A549 (cell line): ENCODE measurements around the gene GRK6. TPM values are rescaled to one million over a fixed set of nuclear protein-coding genes. Genes with fewer than 3 reads are reported as not detected.

Source experiments
- ATAC-seq, 2 experiments: fragments of 200-7000 bp in 1 of 2; fragments of >200 bp in 1 of 2; cut with Nextera tagmentation in 1 of 2; cut with Tn5 transposase in 1 of 2; 3 replicates each; pipeline versions ENCODE4 v1.8.0 to v1.9.1; 2018 to 2020; ENCODE audit warnings: mild to moderate bottlenecking in 1 of 2, moderate library complexity in 1 of 2
- CTCF ChIA-PET: fragments of 300-600 bp; sonication (Branson Sonifier 250); formaldehyde crosslinking; extraction: SDS; loops from one replicate; lab custom pipeline; 2021; ENCODE audit warnings: antibody characterized with exemption, inconsistent platforms; lab: Yijun Ruan, JAX
- POLR2A ChIA-PET: fragments of 350-600 bp; formaldehyde crosslinking; extraction: SDS; loops from one replicate; lab custom pipeline; 2021; ENCODE audit warnings: antibody characterized with exemption, inconsistent platforms; lab: Yijun Ruan, JAX
- DNase-seq, 2 experiments: peaks; one replicate each; pipeline versions ENCODE4 v3.0.0 to v3.0.0-alpha.2; 2011 to 2016; ENCODE audit warnings: low read depth in 1 of 2, low spot score in 1 of 2
- FAIRE-seq: peaks from 2 replicates; lab custom pipeline; 2011; peaks lifted over from hg19 to GRCh38; lab: Jason Lieb, UNC
- H3K27ac ChIP-seq, 2 experiments: fragments of >200 bp; sonication (Bioruptor Twin); formaldehyde crosslinking; 3 replicates each; pipeline ENCODE4 v1.5.1; 2016 to 2017
- H3K4me1 ChIP-seq: fragments of >200 bp; sonication (Bioruptor Twin); formaldehyde crosslinking; 3 replicates; pipeline ENCODE4 v1.6.1; 2016
- H3K4me2 ChIP-seq: fragments of >200 bp; sonication (Bioruptor Twin); formaldehyde crosslinking; 3 replicates; pipeline ENCODE4 v1.6.1; 2016
- H3K4me3 ChIP-seq: fragments of >200 bp; sonication (Bioruptor Twin); formaldehyde crosslinking; 3 replicates; pipeline ENCODE4 v1.5.1; 2016
- H3K9me3 ChIP-seq: fragments of >200 bp; sonication (Bioruptor Twin); formaldehyde crosslinking; 3 replicates; pipeline ENCODE4 v1.6.1; 2016
- E2F6 ChIP-seq: IDR thresholded peaks from 2 replicates; pipeline ENCODE4 v1.6.1; 2012; ENCODE audit warnings: low read depth, borderline replicate concordance
- WGBS: methylation state at CpG from one replicate; pipeline ENCODE4 v1.1.6; 2017; ENCODE audit errors: missing lambda C conversion rate; 5-methylcytosine and 5-hydroxymethylcytosine counted together
- polyA plus RNA-seq, 4 experiments: library from polyadenylated mRNA; depleted of rRNA in 3 of 4; stranded (reverse); fragments of >200 nt; fragmentation: RNase III in 1 of 4; extraction: RNeasy Plus Mini Kit Qiagen cat#74134 plus additional on column Dnase treatment in 1 of 4; gene quantifications; 2 replicates in 3 of 4; 3 replicates in 1 of 4; pipeline ENCODE4 v1.2.3, GENCODE V29; 2011 to 2017

The GRK6 gene
- polyA plus RNA-seq, 2 of the 4 experiments (the other 2 are of a cell fraction), result 20.1 to 28.8 TPM

- FAIRE-seq (no peak), ATAC-seq (no peak), DNase-seq (no peak)
- Histone ChIP-seq H3K4me2 (peak overlapping the region; percentile 9; the same call in 2 of the 3 replicates), H3K27ac (peak overlapping the region in 1 of 2 experiments; percentile 95; a peak in 3 of 6 replicates), H3K9me3 (no peaks in the 10 kb centered on the region), H3K4me3 (no peak overlapping the region), H3K4me1 (peaks cover 56% of the 10 kb centered on the region)
- CTCF ChIA-PET, result interaction anchor here (0.6 to 18.1 kb wide), 17 partner anchors 10 to 734 kb away, joined by 3 to 354 read pairs (median 3); partner anchors contain the start of genes DBN1, DDX41, DOK3 and PDLIM7
- POLR2A ChIA-PET, result no interaction called here
- no peak for TF ChIP-seq E2F6
- WGBS, result 91% methylated on average over 38 of the region's 54 CpGs
These were observed 65.7 kb downstream of the GRK6 start for GRCh38 chr5:177491983-177492746.

Other genes starting within 250 kb of the GRK6 start
- 31.2 and 31.3 TPM in 2 replicates for gene RAB24, start 123.0 kb upstream of the GRK6 start, polyA plus RNA-seq (2011; rRNA removed)
- 30.0 to 34.5 TPM (median 33.7 TPM) in 3 replicates for gene RAB24, start 123.0 kb upstream of the GRK6 start, polyA plus RNA-seq (2017; fragmentation: RNase III; extraction: RNeasy Plus Mini Kit Qiagen cat#74134 plus additional on column Dnase treatment)
- 218 and 227 TPM in 2 replicates for gene PRELID1, start 122.9 kb upstream of the GRK6 start, polyA plus RNA-seq (2011; rRNA removed)
- gene PRELID1, start 122.9 kb upstream of the GRK6 start, polyA plus RNA-seq (2017; fragmentation: RNase III; extraction: RNeasy Plus Mini Kit Qiagen cat#74134 plus additional on column Dnase treatment), result 234 to 268 TPM (median 250 TPM) in 3 replicates
- 4.1 and 5.3 TPM in 2 replicates for gene MXD3, start 114.8 kb upstream of the GRK6 start, polyA plus RNA-seq (2011; rRNA removed)
- 12.4 to 16.9 TPM (median 15.2 TPM) in 3 replicates for gene MXD3, start 114.8 kb upstream of the GRK6 start, polyA plus RNA-seq (2017; fragmentation: RNase III; extraction: RNeasy Plus Mini Kit Qiagen cat#74134 plus additional on column Dnase treatment)
- gene LMAN2, start 75.0 kb upstream of the GRK6 start, polyA plus RNA-seq (2011; rRNA removed), result 123 and 172 TPM in 2 replicates
- 207 to 222 TPM (median 210 TPM) in 3 replicates for gene LMAN2, start 75.0 kb upstream of the GRK6 start, polyA plus RNA-seq (2017; fragmentation: RNase III; extraction: RNeasy Plus Mini Kit Qiagen cat#74134 plus additional on column Dnase treatment)
- 3.9 and 5.8 TPM in 2 replicates for gene RGS14, start 68.8 kb upstream of the GRK6 start, polyA plus RNA-seq (2011; rRNA removed)
- gene RGS14, start 68.8 kb upstream of the GRK6 start, polyA plus RNA-seq (2017; fragmentation: RNase III; extraction: RNeasy Plus Mini Kit Qiagen cat#74134 plus additional on column Dnase treatment), result 5.2 to 8.4 TPM (median 6.4 TPM) in 3 replicates
- gene SLC34A1, start 42.2 kb upstream of the GRK6 start, polyA plus RNA-seq (2011; rRNA removed), result not detected in 2 replicates
- gene SLC34A1, start 42.2 kb upstream of the GRK6 start, polyA plus RNA-seq (2017; fragmentation: RNase III; extraction: RNeasy Plus Mini Kit Qiagen cat#74134 plus additional on column Dnase treatment), result 0.03 TPM in 2 of 3 replicates, not detected in the other
- not detected in 2 replicates for gene PFN3, start 26.0 kb upstream of the GRK6 start, polyA plus RNA-seq (2011; rRNA removed)
- gene PFN3, start 26.0 kb upstream of the GRK6 start, polyA plus RNA-seq (2017; fragmentation: RNase III; extraction: RNeasy Plus Mini Kit Qiagen cat#74134 plus additional on column Dnase treatment), result not detected in 3 replicates
- 5.3 TPM in 2 replicates for gene F12, start 17.1 kb upstream of the GRK6 start, polyA plus RNA-seq (2011; rRNA removed)
- gene F12, start 17.1 kb upstream of the GRK6 start, polyA plus RNA-seq (2017; fragmentation: RNase III; extraction: RNeasy Plus Mini Kit Qiagen cat#74134 plus additional on column Dnase treatment), result 14.3 to 15.5 TPM (median 14.5 TPM) in 3 replicates
- gene PRR7, start 20.1 kb downstream of the GRK6 start, polyA plus RNA-seq (2011; rRNA removed), result 1.8 and 2.2 TPM in 2 replicates
- 11.0 to 12.1 TPM (median 11.2 TPM) in 3 replicates for gene PRR7, start 20.1 kb downstream of the GRK6 start, polyA plus RNA-seq (2017; fragmentation: RNase III; extraction: RNeasy Plus Mini Kit Qiagen cat#74134 plus additional on column Dnase treatment)
- gene DBN1, start 47.0 kb downstream of the GRK6 start, polyA plus RNA-seq (2011; rRNA removed), result 32.6 and 47.7 TPM in 2 replicates
- 92.4 to 118 TPM (median 107 TPM) in 3 replicates for gene DBN1, start 47.0 kb downstream of the GRK6 start, polyA plus RNA-seq (2017; fragmentation: RNase III; extraction: RNeasy Plus Mini Kit Qiagen cat#74134 plus additional on column Dnase treatment)
- 26.1 and 30.7 TPM in 2 replicates for gene PDLIM7, start 70.9 kb downstream of the GRK6 start, polyA plus RNA-seq (2011; rRNA removed)
- gene PDLIM7, start 70.9 kb downstream of the GRK6 start, polyA plus RNA-seq (2017; fragmentation: RNase III; extraction: RNeasy Plus Mini Kit Qiagen cat#74134 plus additional on column Dnase treatment), result 120 to 141 TPM (median 124 TPM) in 3 replicates
- gene DOK3, start 83.2 kb downstream of the GRK6 start, polyA plus RNA-seq (2011; rRNA removed), result 1.3 and 1.8 TPM in 2 replicates
- gene DOK3, start 83.2 kb downstream of the GRK6 start, polyA plus RNA-seq (2017; fragmentation: RNase III; extraction: RNeasy Plus Mini Kit Qiagen cat#74134 plus additional on column Dnase treatment), result 7.1 to 9.1 TPM (median 7.4 TPM) in 3 replicates
- gene DDX41, start 90.3 kb downstream of the GRK6 start, polyA plus RNA-seq (2011; rRNA removed), result 87.7 and 90.7 TPM in 2 replicates
- gene DDX41, start 90.3 kb downstream of the GRK6 start, polyA plus RNA-seq (2017; fragmentation: RNase III; extraction: RNeasy Plus Mini Kit Qiagen cat#74134 plus additional on column Dnase treatment), result 121 to 177 TPM (median 172 TPM) in 3 replicates
- gene FAM193B, start 127.9 kb downstream of the GRK6 start, polyA plus RNA-seq (2011; rRNA removed), result 19.4 and 23.0 TPM in 2 replicates
- gene FAM193B, start 127.9 kb downstream of the GRK6 start, polyA plus RNA-seq (2017; fragmentation: RNase III; extraction: RNeasy Plus Mini Kit Qiagen cat#74134 plus additional on column Dnase treatment), result 24.9 to 31.9 TPM (median 28.9 TPM) in 3 replicates
- gene TMED9, start 165.5 kb downstream of the GRK6 start, polyA plus RNA-seq (2011; rRNA removed), result 168 and 212 TPM in 2 replicates
- gene TMED9, start 165.5 kb downstream of the GRK6 start, polyA plus RNA-seq (2017; fragmentation: RNase III; extraction: RNeasy Plus Mini Kit Qiagen cat#74134 plus additional on column Dnase treatment), result 218 to 239 TPM (median 236 TPM) in 3 replicates
- gene B4GALT7, start 173.5 kb downstream of the GRK6 start, polyA plus RNA-seq (2011; rRNA removed), result 13.0 and 13.3 TPM in 2 replicates
- gene B4GALT7, start 173.5 kb downstream of the GRK6 start, polyA plus RNA-seq (2017; fragmentation: RNase III; extraction: RNeasy Plus Mini Kit Qiagen cat#74134 plus additional on column Dnase treatment), result 17.1 to 18.2 TPM (median 18.0 TPM) in 3 replicates